Measurements from ENCODE around the gene IL17RC. TPM values are rescaled to one million over a fixed set of nuclear protein-coding genes. Genes with fewer than 3 reads are reported as not detected.
"Not testable (repeated sequence)": the region's sequence is repeated elsewhere in the genome, so short reads cannot be mapped to it uniquely, and the experiment has no call there.

The IL17RC gene
- total RNA-seq, 1 donor from 2014 or later: 17.1 TPM

DNA sequence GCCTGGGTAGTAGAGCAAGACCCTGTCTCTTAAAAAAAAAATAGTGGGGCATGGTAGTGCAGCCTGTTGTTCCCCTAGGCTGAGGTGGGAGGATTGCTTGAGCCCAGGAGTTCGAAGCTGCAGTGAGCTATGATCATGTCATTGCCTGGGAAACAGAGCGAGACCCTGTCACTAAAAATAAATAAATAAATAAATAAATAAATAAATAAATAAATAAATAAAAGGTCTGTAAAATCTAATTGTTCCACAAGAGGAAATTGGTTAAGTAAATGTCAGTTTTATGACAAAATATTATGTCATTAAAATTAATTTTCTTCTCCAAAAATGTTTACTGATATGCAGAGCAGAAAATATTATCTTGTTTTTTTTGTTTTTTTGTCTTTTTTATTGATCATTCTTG lies 22.1 kb downstream of the IL17RC start:
- no peak for DNase-seq (ENCODE audit: low spot score, unreplicated experiment)

GRCh38 chr3:9939906-9940305 lies 23.0 kb downstream of the IL17RC start:
- not testable (repeated sequence) for H3K4me1 Mint-ChIP-seq (ENCODE audit: low read depth); DNase-seq (ENCODE audit: low spot score, unreplicated experiment); H3K9me3 Mint-ChIP-seq (ENCODE audit: low read depth); H3K4me3 Mint-ChIP-seq (ENCODE audit: low read depth); H3K27me3 Mint-ChIP-seq; H3K27ac Mint-ChIP-seq
- H3K36me3 Mint-ChIP-seq (ENCODE audit: insufficient read depth): peaks cover 18% of the 10 kb centered on the region

More for the DNA sequence above, 22.1 kb downstream of the IL17RC start:
- TF ChIP-seq, protein P1, sequence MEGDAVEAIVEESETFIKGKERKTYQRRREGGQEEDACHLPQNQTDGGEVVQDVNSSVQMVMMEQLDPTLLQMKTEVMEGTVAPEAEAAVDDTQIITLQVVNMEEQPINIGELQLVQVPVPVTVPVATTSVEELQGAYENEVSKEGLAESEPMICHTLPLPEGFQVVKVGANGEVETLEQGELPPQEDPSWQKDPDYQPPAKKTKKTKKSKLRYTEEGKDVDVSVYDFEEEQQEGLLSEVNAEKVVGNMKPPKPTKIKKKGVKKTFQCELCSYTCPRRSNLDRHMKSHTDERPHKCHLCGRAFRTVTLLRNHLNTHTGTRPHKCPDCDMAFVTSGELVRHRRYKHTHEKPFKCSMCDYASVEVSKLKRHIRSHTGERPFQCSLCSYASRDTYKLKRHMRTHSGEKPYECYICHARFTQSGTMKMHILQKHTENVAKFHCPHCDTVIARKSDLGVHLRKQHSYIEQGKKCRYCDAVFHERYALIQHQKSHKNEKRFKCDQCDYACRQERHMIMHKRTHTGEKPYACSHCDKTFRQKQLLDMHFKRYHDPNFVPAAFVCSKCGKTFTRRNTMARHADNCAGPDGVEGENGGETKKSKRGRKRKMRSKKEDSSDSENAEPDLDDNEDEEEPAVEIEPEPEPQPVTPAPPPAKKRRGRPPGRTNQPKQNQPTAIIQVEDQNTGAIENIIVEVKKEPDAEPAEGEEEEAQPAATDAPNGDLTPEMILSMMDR (IDR thresholded peaks at IDR 0.05; ENCODE audit: unreplicated experiment): no peak
- no peaks in the 10 kb centered on the region for H3K9me3 Mint-ChIP-seq (ENCODE audit: low read depth)
- no peak overlapping the region for H3K27ac Mint-ChIP-seq
- peaks cover 18% of the 10 kb centered on the region for H3K36me3 Mint-ChIP-seq (ENCODE audit: insufficient read depth)
- H3K4me3 Mint-ChIP-seq (ENCODE audit: low read depth): no peak overlapping the region
- H3K4me1 Mint-ChIP-seq (ENCODE audit: low read depth): peaks cover 15% of the 10 kb centered on the region
- no peaks in the 10 kb centered on the region for H3K27me3 Mint-ChIP-seq

GRCh38 chr3:9940746-9941145 lies 23.8 kb downstream of the IL17RC start:
- TF ChIP-seq, protein P1 (IDR thresholded peaks at IDR 0.05; ENCODE audit: unreplicated experiment): no peak
- no peak for DNase-seq (ENCODE audit: low spot score, unreplicated experiment)
- Mint-ChIP-seq H3K4me3 (ENCODE audit: low read depth) (no peak overlapping the region), H3K27me3 (no peaks in the 10 kb centered on the region), H3K4me1 (ENCODE audit: low read depth) (no peaks in the 10 kb centered on the region), H3K36me3 (ENCODE audit: insufficient read depth) (peaks cover 12% of the 10 kb centered on the region), H3K9me3 (ENCODE audit: low read depth) (no peaks in the 10 kb centered on the region), H3K27ac (no peak overlapping the region)

- Mint-ChIP-seq H3K27ac (no peak overlapping the region), H3K4me1 (ENCODE audit: low read depth) (no peaks in the 10 kb centered on the region), H3K4me3 (ENCODE audit: low read depth) (no peak overlapping the region), H3K27me3 (peaks cover under 1% of the 10 kb centered on the region), H3K9me3 (ENCODE audit: low read depth) (no peaks in the 10 kb centered on the region), H3K36me3 (ENCODE audit: insufficient read depth) (peaks cover 11% of the 10 kb centered on the region)
- TF ChIP-seq, protein P1 (IDR thresholded peaks at IDR 0.05; ENCODE audit: unreplicated experiment): no peak
- no peak for DNase-seq (ENCODE audit: low spot score, unreplicated experiment)
Measured at GRCh38 chr3:9942164-9942563, 25.3 kb downstream of the IL17RC start.

GRCh38 chr3:9942934-9943690 lies 26.2 kb downstream of the IL17RC start:
- Mint-ChIP-seq H3K36me3 (ENCODE audit: insufficient read depth) (peaks cover 9% of the 10 kb centered on the region), H3K4me1 (ENCODE audit: low read depth) (peaks cover 1% of the 10 kb centered on the region), H3K9me3 (ENCODE audit: low read depth) (no peaks in the 10 kb centered on the region), H3K27ac (no peak overlapping the region), H3K27me3 (peaks cover 3% of the 10 kb centered on the region), H3K4me3 (ENCODE audit: low read depth) (no peak overlapping the region)
- DNase-seq (ENCODE audit: low spot score, unreplicated experiment): no peak
- TF ChIP-seq, protein P1 (IDR thresholded peaks at IDR 0.05; ENCODE audit: unreplicated experiment): no peak

DNA sequence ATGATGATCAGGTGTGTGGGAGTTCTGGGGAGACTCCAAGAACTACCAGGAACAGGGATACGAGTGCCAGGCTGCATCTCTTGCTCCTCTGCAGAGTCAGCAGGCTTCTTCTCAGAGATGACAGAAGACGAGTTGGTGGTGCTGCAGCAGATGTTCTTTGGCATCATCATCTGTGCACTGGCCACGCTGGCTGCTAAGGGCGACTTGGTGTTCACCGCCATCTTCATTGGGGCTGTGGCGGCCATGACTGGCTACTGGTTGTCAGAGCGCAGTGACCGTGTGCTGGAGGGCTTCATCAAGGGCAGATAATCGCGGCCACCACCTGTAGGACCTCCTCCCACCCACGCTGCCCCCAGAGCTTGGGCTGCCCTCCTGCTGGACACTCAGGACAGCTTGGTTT lies 27.4 kb downstream of the IL17RC start:
- Mint-ChIP-seq H3K9me3 (ENCODE audit: low read depth) (no peaks in the 10 kb centered on the region), H3K4me1 (ENCODE audit: low read depth) (peaks cover 1% of the 10 kb centered on the region), H3K27me3 (peaks cover 3% of the 10 kb centered on the region), H3K27ac (no peak overlapping the region), H3K36me3 (ENCODE audit: insufficient read depth) (peaks cover 9% of the 10 kb centered on the region), H3K4me3 (ENCODE audit: low read depth) (no peak overlapping the region)
- TF ChIP-seq, protein P1 (IDR thresholded peaks at IDR 0.05; ENCODE audit: unreplicated experiment): no peak
- DNase-seq (ENCODE audit: low spot score, unreplicated experiment): no peak

Measured in progenitor cell of endocrine pancreas (in vitro differentiated cells).